HEK293T (cell line): ENCODE measurements around the gene GNA15.
"Not testable (repeated sequence)": the region's sequence is repeated elsewhere in the genome, so short reads cannot be mapped to it uniquely, and the experiment has no call there.

Experiments
- CTCF ChIA-PET: fragments of 350-600 bp; formaldehyde crosslinking; extraction: SDS; loops from one replicate; lab custom pipeline; 2021; ENCODE audit warnings: antibody characterized with exemption, inconsistent platforms; lab: Yijun Ruan, JAX
- POLR2A ChIA-PET: fragments of 350-600 bp; formaldehyde crosslinking; extraction: SDS; loops from one replicate; lab custom pipeline; 2020; ENCODE audit warnings: antibody characterized with exemption, inconsistent platforms; lab: Yijun Ruan, JAX
- DNase-seq: peaks from one replicate; pipeline ENCODE4 v3.0.0; 2012; ENCODE audit warnings: mixed read lengths; ENCODE audit errors: extremely low spot score
- ARNT ChIP-seq: fragments of 450-650 bp; IDR thresholded peaks from 2 replicates; pipeline ENCODE4 v1.6.1; 2017; ENCODE audit warnings: mild to moderate bottlenecking
- BHLHE40 ChIP-seq: fragments of 450-650 bp; IDR thresholded peaks from 2 replicates; pipeline ENCODE4 v1.6.1; 2016; ENCODE audit warnings: mild to moderate bottlenecking, moderate library complexity, borderline replicate concordance
- CTBP1 ChIP-seq: fragments of 450-650 bp; IDR thresholded peaks from 2 replicates; pipeline ENCODE4 v1.6.1; 2016; ENCODE audit warnings: borderline replicate concordance
- ELF4 ChIP-seq: fragments of 450-650 bp; IDR thresholded peaks from 2 replicates; pipeline ENCODE4 v1.6.1; 2017; ENCODE audit warnings: antibody characterized with exemption
- FOXA1 ChIP-seq: fragments of 450-650 bp; IDR thresholded peaks from 2 replicates; pipeline ENCODE4 v1.6.1; 2016; ENCODE audit warnings: mild to moderate bottlenecking
- FOXK2 ChIP-seq: fragments of 450-650 bp; IDR thresholded peaks from 2 replicates; pipeline ENCODE4 v1.6.1; 2016; ENCODE audit warnings: mild to moderate bottlenecking
- FOXM1 ChIP-seq: fragments of 450-650 bp; IDR thresholded peaks from 2 replicates; pipeline ENCODE4 v1.6.1; 2017; ENCODE audit warnings: mild to moderate bottlenecking, borderline replicate concordance
- HDGF ChIP-seq: fragments of 450-650 bp; IDR thresholded peaks from 2 replicates; pipeline ENCODE4 v1.6.1; 2017; ENCODE audit warnings: antibody characterized with exemption, borderline replicate concordance
- L3MBTL2 ChIP-seq: fragments of 450-650 bp; conservative IDR thresholded peaks from 2 replicates; pipeline ENCODE4 v1.6.1; 2016; ENCODE audit warnings: mild to moderate bottlenecking
- LEF1 ChIP-seq: fragments of 450-650 bp; IDR thresholded peaks from 2 replicates; pipeline ENCODE4 v1.6.1; 2017; ENCODE audit warnings: mild to moderate bottlenecking, borderline replicate concordance
- NFRKB ChIP-seq: fragments of 450-650 bp; IDR thresholded peaks from 2 replicates; pipeline ENCODE4 v1.6.1; 2016; ENCODE audit warnings: mild to moderate bottlenecking, moderate library complexity
- PKNOX1 ChIP-seq: fragments of 450-650 bp; IDR thresholded peaks from 2 replicates; pipeline ENCODE4 v1.6.1; 2016
- SP1 ChIP-seq: fragments of 450-650 bp; IDR thresholded peaks from 2 replicates; pipeline ENCODE4 v1.6.1; 2017
- SUZ12 ChIP-seq: fragments of 450-650 bp; IDR thresholded peaks from 2 replicates; pipeline ENCODE4 v1.6.1; 2016; ENCODE audit warnings: mild to moderate bottlenecking
- TARDBP ChIP-seq: fragments of 450-650 bp; IDR thresholded peaks from 2 replicates; pipeline ENCODE4 v1.6.1; 2016
- ZNF384 ChIP-seq: fragments of 450-650 bp; IDR thresholded peaks from 2 replicates; pipeline ENCODE4 v1.6.1; 2016

The GNA15 gene

GRCh38 chr19:3151563-3152418 is 16.0 kb downstream of the GNA15 start:
- POLR2A ChIA-PET, result no interaction called here
- DNase-seq, result no peak
- TF ChIP-seq L3MBTL2, result no peak
- TF ChIP-seq HDGF, result no peak
- TF ChIP-seq NFRKB, result no peak
- TF ChIP-seq ELF4, result no peak
- TF ChIP-seq FOXM1, result no peak
- no peak for TF ChIP-seq FOXK2
- TF ChIP-seq ZNF384, result no peak
- no peak for TF ChIP-seq FOXA1
- no peak for TF ChIP-seq SP1
- TF ChIP-seq ARNT, result no peak
- TF ChIP-seq LEF1, result no peak
- CTCF ChIA-PET, result no interaction called here

GRCh38 chr19:3152419-3152780 is 16.6 kb downstream of the GNA15 start:
- TF ChIP-seq FOXK2, result no peak
- TF ChIP-seq PKNOX1, result no peak
- no peak for TF ChIP-seq SP1
- TF ChIP-seq HDGF, result no peak
- TF ChIP-seq LEF1, result no peak
- no peak for TF ChIP-seq FOXA1
- TF ChIP-seq SUZ12, result no peak
- no peak for TF ChIP-seq ELF4
- TF ChIP-seq CTBP1, result no peak
- no peak for TF ChIP-seq FOXM1
- TF ChIP-seq NFRKB, result no peak
- TF ChIP-seq BHLHE40, result no peak
- no peak for TF ChIP-seq TARDBP
- no peak for TF ChIP-seq ZNF384
- CTCF ChIA-PET, result interaction anchor here (0.7 kb wide), 1 partner anchor 11 kb away, joined by 3 read pairs; no protein-coding TSS in a partner anchor
- DNase-seq, result no peak
- POLR2A ChIA-PET, result no interaction called here

GRCh38 chr19:3153286-3154230 is 17.7 kb downstream of the GNA15 start:
- DNase-seq, result no peak
- no peak for TF ChIP-seq ARNT
- TF ChIP-seq FOXK2, result no peak
- no peak for TF ChIP-seq LEF1
- no peak for TF ChIP-seq TARDBP
- no peak for TF ChIP-seq NFRKB
- no peak for TF ChIP-seq SUZ12
- no peak for TF ChIP-seq FOXA1
- no peak for TF ChIP-seq FOXM1
- no peak for TF ChIP-seq BHLHE40
- no peak for TF ChIP-seq ZNF384
- no peak for TF ChIP-seq HDGF
- ChIA-PET CTCF (interaction anchor here (0.7 kb wide), 1 partner anchor 10 kb away, joined by 3 read pairs; no protein-coding TSS in a partner anchor), POLR2A (no interaction called here)

GRCh38 chr19:3154447-3154846 is 18.6 kb downstream of the GNA15 start:
- POLR2A ChIA-PET, DNase-seq, CTCF ChIA-PET: not testable (repeated sequence)

- CTCF ChIA-PET, result no interaction called here
- TF ChIP-seq SUZ12, result no peak
- TF ChIP-seq ZNF384, result no peak
- TF ChIP-seq FOXA1, result no peak
- no peak for TF ChIP-seq SP1
- no peak for TF ChIP-seq CTBP1
- no peak for TF ChIP-seq PKNOX1
- TF ChIP-seq ARNT, result no peak
- no peak for TF ChIP-seq L3MBTL2
- POLR2A ChIA-PET, result no interaction called here
- no peak for DNase-seq
Measured at GRCh38 chr19:3154957-3155736, 19.3 kb downstream of the GNA15 start.
